ENCODE data around the gene USP16.
"Not testable (repeated sequence)": the region's sequence is repeated elsewhere in the genome, so short reads cannot be mapped to it uniquely, and the experiment has no call there.

The USP16 gene

DNA sequence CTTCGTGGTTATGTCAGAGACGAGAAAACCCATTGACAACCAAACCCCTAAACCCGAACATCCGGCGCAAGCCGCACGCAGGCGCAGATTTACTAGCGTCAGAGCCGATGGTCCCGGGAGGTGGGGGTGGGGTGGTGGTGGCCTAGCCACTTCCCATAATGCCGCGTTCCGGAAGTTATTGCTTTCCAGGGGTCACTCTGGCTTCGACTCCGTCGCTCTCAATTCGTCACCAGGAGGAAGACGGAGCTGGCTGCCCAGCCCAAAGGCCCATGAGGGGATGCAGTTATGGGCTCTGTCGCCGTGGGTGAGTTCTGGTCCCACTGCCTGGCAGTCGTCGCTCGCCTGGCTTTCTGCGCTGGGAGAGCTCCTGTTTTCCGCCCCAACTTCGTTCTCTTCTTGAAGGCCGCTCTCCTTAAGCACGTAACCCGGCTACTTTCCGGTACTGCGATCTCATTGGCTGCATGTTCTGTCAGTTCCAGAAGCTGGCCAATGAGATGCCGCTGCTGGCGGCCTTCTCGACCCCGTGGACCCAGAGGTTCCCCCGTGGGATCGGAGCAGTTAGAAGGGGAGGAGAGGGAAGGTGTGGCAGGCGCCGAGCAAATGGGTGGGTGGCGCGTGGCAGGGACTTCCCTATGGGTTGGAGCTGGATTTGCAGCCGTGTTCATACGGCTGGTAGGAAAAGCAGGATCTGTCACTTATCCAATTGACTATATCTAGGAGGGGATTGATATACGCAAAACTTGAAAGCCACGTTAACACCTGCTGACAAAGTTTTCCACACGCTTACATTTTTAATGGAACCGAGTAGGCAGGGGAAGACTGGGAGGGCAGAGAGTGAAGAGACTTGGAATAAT, at the start of gene USP16:
Gene USP16, plus strand, starts transcription at position 195 of the 854 bp plus-strand sequence. CDS start 3,246 bp downstream, outside the sequence.
- peak within 1 kb of the TSS; percentile 98 for H3K27ac Mint-ChIP-seq
- no peaks in the 10 kb centered on the region for H3K27me3 Mint-ChIP-seq
- peaks cover 60% of the 10 kb centered on the region for H3K4me1 Mint-ChIP-seq
- peak within 1 kb of the TSS; percentile 99 for H3K4me3 Mint-ChIP-seq
- H3K36me3 Mint-ChIP-seq = peaks cover 8% of the 10 kb centered on the region
- H3K9me3 Mint-ChIP-seq = no peaks in the 10 kb centered on the region

- H3K27ac Mint-ChIP-seq = no peak overlapping the region
Observed at GRCh38 chr21:28975397-28975796, 49.1 kb upstream of the USP16 start.

DNA sequence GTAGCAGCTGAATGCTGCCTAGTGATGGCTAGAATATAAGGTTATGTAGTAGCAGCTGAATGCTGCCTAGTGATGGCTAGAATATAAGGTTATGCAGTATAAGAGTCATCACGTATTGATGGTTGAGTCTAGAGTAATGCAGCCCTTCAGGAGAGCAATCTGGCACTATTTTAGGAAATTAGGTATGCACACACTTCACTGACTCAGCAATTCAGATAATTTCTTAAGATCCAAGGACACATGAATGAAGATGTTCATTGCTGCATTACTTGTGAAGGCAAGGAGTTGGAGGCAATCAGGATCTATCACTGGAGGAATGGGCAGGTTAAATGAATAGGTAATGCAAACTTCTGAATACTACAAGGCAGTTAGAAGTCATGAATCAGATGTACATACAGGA, 45.4 kb upstream of the USP16 start:
- Mint-ChIP-seq H3K4me1 (peaks cover 23% of the 10 kb centered on the region), H3K27me3 (no peaks in the 10 kb centered on the region), H3K27ac (no peak overlapping the region), H3K9me3 (no peaks in the 10 kb centered on the region), H3K4me3 (no peak overlapping the region), H3K36me3 (peaks cover 25% of the 10 kb centered on the region)

More at GRCh38 chr21:28975397-28975796, 49.1 kb upstream of the USP16 start:
- H3K4me1 Mint-ChIP-seq = peaks cover 27% of the 10 kb centered on the region
- H3K36me3 Mint-ChIP-seq = peaks cover 24% of the 10 kb centered on the region
- H3K9me3 Mint-ChIP-seq = no peaks in the 10 kb centered on the region
- no peak overlapping the region for H3K4me3 Mint-ChIP-seq
- no peaks in the 10 kb centered on the region for H3K27me3 Mint-ChIP-seq

DNA sequence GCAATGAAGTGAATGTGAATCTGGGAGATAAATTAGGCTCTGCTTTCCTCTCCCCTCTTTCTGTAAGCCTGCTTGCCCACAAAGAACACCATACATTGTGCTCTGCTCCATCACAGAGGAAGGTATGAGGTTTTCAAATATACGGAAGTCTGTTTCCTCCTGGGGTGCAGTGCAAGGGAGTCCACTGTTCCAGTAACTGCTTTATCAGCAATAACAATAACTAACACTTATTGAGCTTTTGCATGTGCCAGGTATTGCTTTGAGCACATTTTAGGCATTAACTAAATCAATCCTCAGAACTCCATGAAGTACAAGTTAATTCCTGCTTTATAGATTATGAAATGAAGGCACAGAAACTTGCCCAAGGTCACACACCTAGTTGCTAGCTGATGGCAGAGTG, 41.8 kb upstream of the USP16 start:
- H3K9me3 Mint-ChIP-seq = no peaks in the 10 kb centered on the region
- peaks cover 17% of the 10 kb centered on the region for H3K4me1 Mint-ChIP-seq
- H3K27me3 Mint-ChIP-seq = no peaks in the 10 kb centered on the region
- no peak overlapping the region for H3K27ac Mint-ChIP-seq
- H3K4me3 Mint-ChIP-seq = no peak overlapping the region
- H3K36me3 Mint-ChIP-seq = peaks cover 19% of the 10 kb centered on the region

DNA sequence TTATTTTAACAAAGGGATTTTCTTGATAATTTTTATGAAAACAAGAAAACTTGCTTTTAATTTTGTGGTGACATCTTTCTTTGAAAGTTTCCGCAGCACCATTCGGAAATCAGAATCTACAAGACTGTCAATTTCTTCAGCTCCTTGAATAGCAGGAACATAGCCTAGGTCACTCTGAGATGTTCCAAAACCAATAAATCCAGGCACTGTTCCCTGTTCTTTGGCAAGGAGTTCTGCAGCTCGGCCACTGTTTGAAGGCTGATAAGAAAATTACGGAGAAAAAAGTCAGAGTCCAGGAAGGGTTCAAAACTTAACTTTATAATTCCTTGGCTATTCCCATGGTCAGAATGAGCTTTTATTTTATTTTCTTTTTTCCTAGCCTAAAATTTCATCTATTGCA, 37.8 kb upstream of the USP16 start:
- no peaks in the 10 kb centered on the region for H3K27me3 Mint-ChIP-seq
- no peaks in the 10 kb centered on the region for H3K9me3 Mint-ChIP-seq
- peaks cover 19% of the 10 kb centered on the region for H3K36me3 Mint-ChIP-seq
- no peak overlapping the region for H3K27ac Mint-ChIP-seq
- no peak overlapping the region for H3K4me3 Mint-ChIP-seq
- peaks cover 55% of the 10 kb centered on the region for H3K4me1 Mint-ChIP-seq

- Mint-ChIP-seq H3K4me1 (peaks cover 54% of the 10 kb centered on the region), H3K36me3 (peaks cover 13% of the 10 kb centered on the region), H3K27ac (peak overlapping the region; percentile 91), H3K4me3 (peak overlapping the region; percentile 65)
- not testable (repeated sequence) for H3K27me3 Mint-ChIP-seq, H3K9me3 Mint-ChIP-seq
Observed at GRCh38 chr21:28988146-28988545, 36.3 kb upstream of the USP16 start.

GRCh38 chr21:28991861-28992525, 32.5 kb upstream of the USP16 start:
- H3K27me3 Mint-ChIP-seq = no peaks in the 10 kb centered on the region
- peaks cover 55% of the 10 kb centered on the region for H3K4me1 Mint-ChIP-seq
- H3K27ac Mint-ChIP-seq = peak overlapping the region; percentile 96
- H3K36me3 Mint-ChIP-seq = peaks cover 4% of the 10 kb centered on the region
- H3K4me3 Mint-ChIP-seq = peak overlapping the region; percentile 95
- no peaks in the 10 kb centered on the region for H3K9me3 Mint-ChIP-seq

- Mint-ChIP-seq H3K4me3 (peak within 1 kb of the TSS; percentile 95), H3K4me1 (peaks cover 50% of the 10 kb centered on the region), H3K27ac (peak within 1 kb of the TSS; percentile 96), H3K9me3 (no peaks in the 10 kb centered on the region), H3K36me3 (peaks cover 4% of the 10 kb centered on the region), H3K27me3 (no peaks in the 10 kb centered on the region)
Observed at GRCh38 chr21:28992526-28993292, 31.8 kb upstream of the USP16 start, which contains the start of gene LTN1. TSS of gene LTN1 (minus strand) at chr21:28992877. CDS start at chr21:28992805, 72 bp downstream.

DNA sequence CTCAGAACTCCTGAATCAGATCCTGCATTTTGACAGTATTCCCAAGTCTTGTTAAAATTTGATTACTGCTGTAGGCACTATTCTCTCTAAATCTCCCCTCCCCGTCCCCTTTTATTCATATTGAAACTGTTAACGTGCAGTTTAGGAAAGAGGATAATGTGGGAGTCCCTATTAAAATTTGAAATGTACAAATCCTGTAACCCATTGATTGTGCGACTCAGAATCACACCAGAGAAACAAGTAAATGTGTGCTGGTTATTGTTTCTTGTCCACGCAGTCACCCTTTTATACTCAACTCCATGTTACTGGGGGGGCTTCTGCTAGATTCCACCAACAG, 31.2 kb upstream of the USP16 start:
- Mint-ChIP-seq H3K27me3 (no peaks in the 10 kb centered on the region), H3K36me3 (peaks cover 4% of the 10 kb centered on the region), H3K9me3 (no peaks in the 10 kb centered on the region), H3K27ac (peak overlapping the region; percentile 96), H3K4me1 (peaks cover 46% of the 10 kb centered on the region), H3K4me3 (peak overlapping the region; percentile 95)

- Mint-ChIP-seq H3K4me3 (peak overlapping the region; percentile 93), H3K36me3 (no peaks in the 10 kb centered on the region), H3K27ac (peak overlapping the region; percentile 94), H3K9me3 (no peaks in the 10 kb centered on the region), H3K4me1 (peaks cover 5% of the 10 kb centered on the region), H3K27me3 (no peaks in the 10 kb centered on the region)
Observed at GRCh38 chr21:29002442-29003144, 21.9 kb upstream of the USP16 start.

- peaks cover 5% of the 10 kb centered on the region for H3K4me1 Mint-ChIP-seq
- peak overlapping the region; percentile 68 for H3K27ac Mint-ChIP-seq
- peaks cover 2% of the 10 kb centered on the region for H3K36me3 Mint-ChIP-seq
- H3K4me3 Mint-ChIP-seq = no peak overlapping the region
- no peaks in the 10 kb centered on the region for H3K9me3 Mint-ChIP-seq
- H3K27me3 Mint-ChIP-seq = no peaks in the 10 kb centered on the region
Observed at GRCh38 chr21:29005696-29006095, 18.8 kb upstream of the USP16 start.

GRCh38 chr21:29007135-29007534, 17.3 kb upstream of the USP16 start:
- Mint-ChIP-seq H3K36me3 (peaks cover 2% of the 10 kb centered on the region), H3K27me3 (no peaks in the 10 kb centered on the region), H3K9me3 (no peaks in the 10 kb centered on the region), H3K4me3 (no peak overlapping the region), H3K27ac (peak overlapping the region; percentile 76), H3K4me1 (peaks cover 5% of the 10 kb centered on the region)

DNA sequence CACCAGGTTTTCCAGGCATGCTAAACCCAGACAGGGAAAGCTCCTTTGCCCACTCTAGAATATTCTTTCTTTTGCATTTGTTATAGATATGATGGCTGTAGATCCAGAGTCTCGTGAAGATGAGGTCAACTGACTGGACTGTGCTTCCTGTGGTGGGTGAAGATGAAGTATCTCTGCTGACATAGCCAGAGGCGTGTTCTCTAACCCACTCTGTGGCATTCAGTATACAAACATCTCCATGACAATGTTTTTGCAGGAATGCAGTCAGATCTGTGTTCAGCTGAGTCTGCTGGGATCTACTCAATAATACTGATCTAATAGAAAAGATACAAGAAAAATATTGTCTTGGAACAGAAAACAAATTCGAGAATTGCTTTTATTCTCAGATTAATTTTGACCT, 16.7 kb upstream of the USP16 start:
- H3K9me3 Mint-ChIP-seq = no peaks in the 10 kb centered on the region
- H3K27me3 Mint-ChIP-seq = no peaks in the 10 kb centered on the region
- no peaks in the 10 kb centered on the region for H3K4me1 Mint-ChIP-seq
- H3K4me3 Mint-ChIP-seq = no peak overlapping the region
- H3K36me3 Mint-ChIP-seq = peaks cover 2% of the 10 kb centered on the region
- no peak overlapping the region for H3K27ac Mint-ChIP-seq

GRCh38 chr21:29008367-29008766, 16.1 kb upstream of the USP16 start:
- Mint-ChIP-seq H3K27me3 (no peaks in the 10 kb centered on the region), H3K27ac (no peak overlapping the region)

GRCh38 chr21:29011236-29011635, 13.2 kb upstream of the USP16 start:
- H3K4me3 Mint-ChIP-seq, H3K4me1 Mint-ChIP-seq, H3K36me3 Mint-ChIP-seq, H3K27ac Mint-ChIP-seq, H3K9me3 Mint-ChIP-seq, H3K27me3 Mint-ChIP-seq: not testable (repeated sequence)

More at GRCh38 chr21:29008367-29008766, 16.1 kb upstream of the USP16 start:
- Mint-ChIP-seq H3K4me1 (no peaks in the 10 kb centered on the region), H3K4me3 (no peak overlapping the region), H3K9me3 (no peaks in the 10 kb centered on the region), H3K36me3 (peaks cover 2% of the 10 kb centered on the region)

Data from activated naive CD4-positive, alpha-beta T cell treated with anti-CD3 and anti-CD28 coated beads, Interleukin-2, amount 50 U/mL, for 24 hours (primary cell).